ENCODE results near the gene PCBP3.

DNA sequence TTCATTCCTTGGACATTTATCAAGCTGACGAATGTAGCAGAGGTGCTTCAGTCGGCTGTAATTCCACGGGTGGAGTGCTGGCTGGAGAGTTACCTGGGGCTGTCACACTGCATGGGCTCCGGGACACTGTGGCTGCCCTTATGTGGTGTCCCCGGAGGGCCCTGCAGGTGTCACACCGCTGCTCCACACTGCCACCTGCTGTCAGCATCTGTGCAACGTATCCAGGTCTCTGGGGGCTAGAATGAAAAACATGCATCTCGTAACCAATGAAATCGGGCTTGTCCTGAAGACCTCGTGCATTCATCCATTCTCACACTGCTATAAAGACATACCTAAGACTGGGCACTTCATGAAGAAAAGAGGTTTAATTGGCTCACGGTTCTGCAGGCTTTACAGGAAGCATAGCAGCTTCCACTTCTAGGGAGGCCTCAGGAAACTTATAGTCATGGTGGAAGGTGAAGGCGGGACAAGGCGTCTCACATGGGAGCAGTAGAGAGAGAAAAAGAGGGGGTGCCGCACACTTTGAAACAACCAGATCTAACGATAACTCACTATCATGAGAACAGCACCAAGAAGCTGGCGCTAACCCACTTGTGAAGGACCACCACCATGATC lies 46.7 kb upstream of the PCBP3 start:
- TF ChIP-seq, protein P1, sequence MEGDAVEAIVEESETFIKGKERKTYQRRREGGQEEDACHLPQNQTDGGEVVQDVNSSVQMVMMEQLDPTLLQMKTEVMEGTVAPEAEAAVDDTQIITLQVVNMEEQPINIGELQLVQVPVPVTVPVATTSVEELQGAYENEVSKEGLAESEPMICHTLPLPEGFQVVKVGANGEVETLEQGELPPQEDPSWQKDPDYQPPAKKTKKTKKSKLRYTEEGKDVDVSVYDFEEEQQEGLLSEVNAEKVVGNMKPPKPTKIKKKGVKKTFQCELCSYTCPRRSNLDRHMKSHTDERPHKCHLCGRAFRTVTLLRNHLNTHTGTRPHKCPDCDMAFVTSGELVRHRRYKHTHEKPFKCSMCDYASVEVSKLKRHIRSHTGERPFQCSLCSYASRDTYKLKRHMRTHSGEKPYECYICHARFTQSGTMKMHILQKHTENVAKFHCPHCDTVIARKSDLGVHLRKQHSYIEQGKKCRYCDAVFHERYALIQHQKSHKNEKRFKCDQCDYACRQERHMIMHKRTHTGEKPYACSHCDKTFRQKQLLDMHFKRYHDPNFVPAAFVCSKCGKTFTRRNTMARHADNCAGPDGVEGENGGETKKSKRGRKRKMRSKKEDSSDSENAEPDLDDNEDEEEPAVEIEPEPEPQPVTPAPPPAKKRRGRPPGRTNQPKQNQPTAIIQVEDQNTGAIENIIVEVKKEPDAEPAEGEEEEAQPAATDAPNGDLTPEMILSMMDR (conservative IDR thresholded peaks at IDR 0.05), result peak; percentile 77
- no peak for TF ChIP-seq EZH2 (IDR thresholded peaks at IDR 0.05; ENCODE audit: low read depth)
